HepG2 (cell line): Measurements from ENCODE around the gene MPPE1. TPM values are rescaled to one million over a fixed set of nuclear protein-coding genes. Genes with fewer than 3 reads are reported as not detected.

Experiments used
- ARID4A ChIP-seq: sonication (generic); formaldehyde crosslinking; IDR thresholded peaks from 2 replicates; pipeline ENCODE4 v1.5.0; 2020; ENCODE audit warnings: mild to moderate bottlenecking, missing genetic modification reagents, borderline replicate concordance
- ATF6 ChIP-seq: sonication (generic); formaldehyde crosslinking; conservative IDR thresholded peaks from 2 replicates; pipeline ENCODE4 v1.4.0; 2020; ENCODE audit warnings: missing genetic modification reagents
- ERF ChIP-seq: IDR thresholded peaks from 2 replicates; pipeline ENCODE4 v1.6.1; 2018; ENCODE audit warnings: missing biosample characterization, missing genetic modification reagents
- HNRNPUL1 ChIP-seq: fragments of 200-400 bp; formaldehyde crosslinking; IDR thresholded peaks from 2 replicates; pipeline ENCODE4 v1.6.1; 2017; ENCODE audit warnings: low read depth, mild to moderate bottlenecking, low read length, moderate library complexity
- NAIF1 ChIP-seq: sonication (generic); formaldehyde crosslinking; IDR thresholded peaks from 2 replicates; pipeline ENCODE4 v1.5.0; 2020; ENCODE audit warnings: mild to moderate bottlenecking, missing genetic modification reagents, borderline replicate concordance
- PAWR ChIP-seq: sonication (generic); formaldehyde crosslinking; IDR thresholded peaks from 2 replicates; pipeline ENCODE4 v1.4.0; 2020; ENCODE audit warnings: missing genetic modification reagents, mild to moderate bottlenecking, borderline replicate concordance
- REXO4 ChIP-seq: sonication (generic); formaldehyde crosslinking; IDR thresholded peaks from 2 replicates; pipeline ENCODE4 v1.8.0; 2022; ENCODE audit warnings: missing genetic modification reagents, mild to moderate bottlenecking, borderline replicate concordance
- SATB2 ChIP-seq: sonication (generic); formaldehyde crosslinking; IDR thresholded peaks from 2 replicates; pipeline ENCODE4 v1.5.0; 2020; ENCODE audit warnings: missing genetic modification reagents
- ZNF737 ChIP-seq: sonication (generic); formaldehyde crosslinking; IDR thresholded peaks from 2 replicates; pipeline ENCODE4 v1.5.0; 2020; ENCODE audit warnings: missing genetic modification reagents, mild to moderate bottlenecking, borderline replicate concordance
- polyA plus RNA-seq, 8 experiments: library from polyadenylated mRNA; depleted of rRNA in 3 of 8; stranded (reverse) in 7 of 8; unstranded in 1 of 8; fragments of >200 nt; fragmentation: Illumina TruSeq in 4 of 8; extraction: Trizol in 4 of 8; gene quantifications; 2 replicates each; pipeline versions ENCODE4 v1.2.1 to v1.2.3, GENCODE V29; 2011 to 2016; ENCODE audit warnings: low read depth in 4 of 8, missing spikeins in 1 of 8, mixed read lengths in 1 of 8; ENCODE audit not compliant: insufficient read depth in 1 of 8
- total RNA-seq, 5 experiments: library from RNA; depleted of rRNA; stranded (reverse); fragments of >200 nt; fragmentation: Illumina TruSeq; extraction: Trizol; gene quantifications; 2 replicates each; pipeline ENCODE4 v1.2.3, GENCODE V29; 2016; ENCODE audit warnings: low read depth in 1 of 5
- TF ChIP-seq, protein P1 (sequence below): sonication (generic); formaldehyde crosslinking; IDR thresholded peaks from 2 replicates; pipeline ENCODE4 v1.4.0; 2020; ENCODE audit warnings: missing genetic modification reagents
- TF ChIP-seq, protein P2 (sequence below): sonication (generic); formaldehyde crosslinking; IDR thresholded peaks from 2 replicates; pipeline ENCODE4 v1.9.0; 2021; ENCODE audit warnings: mild to moderate bottlenecking, missing genetic modification reagents

MPPE1 gene
- total and polyA plus RNA-seq, 2 of the 13 experiments (the other 11 are each of a cell fraction or from before 2014, with no cell fraction given), result 9.6 to 11.9 TPM

DNA sequence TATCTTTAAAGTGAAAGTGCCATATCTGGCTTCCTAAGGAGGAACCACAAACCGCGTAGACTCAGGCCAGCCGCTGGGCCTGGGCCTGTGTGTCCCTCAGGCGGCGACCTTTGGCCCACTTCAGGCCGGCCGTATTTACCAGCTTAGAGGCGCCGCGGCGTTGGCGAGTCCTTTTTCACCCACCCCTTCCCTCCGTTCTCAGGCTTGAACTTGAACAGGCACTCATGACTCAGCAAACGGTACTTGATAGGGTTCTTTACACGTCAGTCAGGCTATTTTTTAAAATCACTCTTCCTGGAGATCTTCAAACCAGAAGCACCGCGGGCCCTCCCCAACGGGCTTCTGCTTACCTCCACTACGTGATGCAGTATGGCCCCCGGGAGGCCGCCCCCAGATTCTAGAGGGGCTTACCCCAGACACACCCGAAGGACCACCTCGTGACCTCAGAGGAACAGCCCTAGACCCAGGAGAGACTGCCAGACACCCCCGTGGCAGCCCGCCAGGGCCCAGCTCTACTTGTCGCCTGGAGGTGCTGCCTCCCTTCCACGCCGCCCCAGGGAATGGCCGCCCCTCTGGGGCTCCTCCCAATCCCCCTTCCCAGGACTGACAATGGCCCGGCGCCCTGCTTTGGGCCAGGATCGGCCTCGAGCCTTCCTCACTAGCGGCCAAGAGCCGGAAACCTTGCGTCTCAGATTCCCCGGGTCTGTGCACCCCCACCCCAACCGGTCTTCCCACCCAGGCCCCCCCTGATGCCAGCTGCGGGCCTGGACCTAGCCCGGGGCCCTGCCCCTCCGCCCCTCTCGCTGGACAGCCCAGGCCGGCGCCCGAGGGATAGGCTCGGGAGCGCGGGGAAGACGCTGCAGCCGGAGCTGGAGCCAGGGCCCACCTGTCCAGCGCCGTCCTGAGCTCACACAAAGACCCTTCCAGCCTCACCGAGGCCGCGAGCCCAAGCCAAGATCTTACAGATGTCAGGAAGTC lies 39.4 kb upstream of the MPPE1 start (continued):
- peak; percentile 43; the same call in 1 of the 2 replicates for TF ChIP-seq ARID4A (CRISPR knock-in tag)
- TF ChIP-seq PAWR (CRISPR knock-in tag), result no peak
- no peak for TF ChIP-seq HNRNPUL1
- no peak for TF ChIP-seq ERF (CRISPR knock-in tag)
- TF ChIP-seq ZNF737 (CRISPR knock-in tag), result no peak
- TF ChIP-seq ATF6 (CRISPR knock-in tag), result no peak
- TF ChIP-seq, protein P1, sequence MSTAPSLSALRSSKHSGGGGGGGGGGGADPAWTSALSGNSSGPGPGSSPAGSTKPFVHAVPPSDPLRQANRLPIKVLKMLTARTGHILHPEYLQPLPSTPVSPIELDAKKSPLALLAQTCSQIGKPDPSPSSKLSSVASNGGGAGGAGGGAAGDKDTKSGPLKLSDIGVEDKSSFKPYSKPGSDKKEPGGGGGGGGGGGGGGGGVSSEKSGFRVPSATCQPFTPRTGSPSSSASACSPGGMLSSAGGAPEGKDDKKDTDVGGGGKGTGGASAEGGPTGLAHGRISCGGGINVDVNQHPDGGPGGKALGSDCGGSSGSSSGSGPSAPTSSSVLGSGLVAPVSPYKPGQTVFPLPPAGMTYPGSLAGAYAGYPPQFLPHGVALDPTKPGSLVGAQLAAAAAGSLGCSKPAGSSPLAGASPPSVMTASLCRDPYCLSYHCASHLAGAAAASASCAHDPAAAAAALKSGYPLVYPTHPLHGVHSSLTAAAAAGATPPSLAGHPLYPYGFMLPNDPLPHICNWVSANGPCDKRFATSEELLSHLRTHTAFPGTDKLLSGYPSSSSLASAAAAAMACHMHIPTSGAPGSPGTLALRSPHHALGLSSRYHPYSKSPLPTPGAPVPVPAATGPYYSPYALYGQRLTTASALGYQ (CRISPR knock-in tag), result no peak
- TF ChIP-seq NAIF1 (CRISPR knock-in tag), result no peak
- TF ChIP-seq, protein P2, sequence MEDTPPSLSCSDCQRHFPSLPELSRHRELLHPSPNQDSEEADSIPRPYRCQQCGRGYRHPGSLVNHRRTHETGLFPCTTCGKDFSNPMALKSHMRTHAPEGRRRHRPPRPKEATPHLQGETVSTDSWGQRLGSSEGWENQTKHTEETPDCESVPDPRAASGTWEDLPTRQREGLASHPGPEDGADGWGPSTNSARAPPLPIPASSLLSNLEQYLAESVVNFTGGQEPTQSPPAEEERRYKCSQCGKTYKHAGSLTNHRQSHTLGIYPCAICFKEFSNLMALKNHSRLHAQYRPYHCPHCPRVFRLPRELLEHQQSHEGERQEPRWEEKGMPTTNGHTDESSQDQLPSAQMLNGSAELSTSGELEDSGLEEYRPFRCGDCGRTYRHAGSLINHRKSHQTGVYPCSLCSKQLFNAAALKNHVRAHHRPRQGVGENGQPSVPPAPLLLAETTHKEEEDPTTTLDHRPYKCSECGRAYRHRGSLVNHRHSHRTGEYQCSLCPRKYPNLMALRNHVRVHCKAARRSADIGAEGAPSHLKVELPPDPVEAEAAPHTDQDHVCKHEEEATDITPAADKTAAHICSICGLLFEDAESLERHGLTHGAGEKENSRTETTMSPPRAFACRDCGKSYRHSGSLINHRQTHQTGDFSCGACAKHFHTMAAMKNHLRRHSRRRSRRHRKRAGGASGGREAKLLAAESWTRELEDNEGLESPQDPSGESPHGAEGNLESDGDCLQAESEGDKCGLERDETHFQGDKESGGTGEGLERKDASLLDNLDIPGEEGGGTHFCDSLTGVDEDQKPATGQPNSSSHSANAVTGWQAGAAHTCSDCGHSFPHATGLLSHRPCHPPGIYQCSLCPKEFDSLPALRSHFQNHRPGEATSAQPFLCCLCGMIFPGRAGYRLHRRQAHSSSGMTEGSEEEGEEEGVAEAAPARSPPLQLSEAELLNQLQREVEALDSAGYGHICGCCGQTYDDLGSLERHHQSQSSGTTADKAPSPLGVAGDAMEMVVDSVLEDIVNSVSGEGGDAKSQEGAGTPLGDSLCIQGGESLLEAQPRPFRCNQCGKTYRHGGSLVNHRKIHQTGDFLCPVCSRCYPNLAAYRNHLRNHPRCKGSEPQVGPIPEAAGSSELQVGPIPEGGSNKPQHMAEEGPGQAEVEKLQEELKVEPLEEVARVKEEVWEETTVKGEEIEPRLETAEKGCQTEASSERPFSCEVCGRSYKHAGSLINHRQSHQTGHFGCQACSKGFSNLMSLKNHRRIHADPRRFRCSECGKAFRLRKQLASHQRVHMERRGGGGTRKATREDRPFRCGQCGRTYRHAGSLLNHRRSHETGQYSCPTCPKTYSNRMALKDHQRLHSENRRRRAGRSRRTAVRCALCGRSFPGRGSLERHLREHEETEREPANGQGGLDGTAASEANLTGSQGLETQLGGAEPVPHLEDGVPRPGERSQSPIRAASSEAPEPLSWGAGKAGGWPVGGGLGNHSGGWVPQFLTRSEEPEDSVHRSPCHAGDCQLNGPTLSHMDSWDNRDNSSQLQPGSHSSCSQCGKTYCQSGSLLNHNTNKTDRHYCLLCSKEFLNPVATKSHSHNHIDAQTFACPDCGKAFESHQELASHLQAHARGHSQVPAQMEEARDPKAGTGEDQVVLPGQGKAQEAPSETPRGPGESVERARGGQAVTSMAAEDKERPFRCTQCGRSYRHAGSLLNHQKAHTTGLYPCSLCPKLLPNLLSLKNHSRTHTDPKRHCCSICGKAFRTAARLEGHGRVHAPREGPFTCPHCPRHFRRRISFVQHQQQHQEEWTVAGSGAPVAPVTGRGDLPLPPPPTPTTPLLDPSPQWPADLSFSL (CRISPR knock-in tag), result peak; percentile 23; the same call in 1 of the 2 replicates
- TF ChIP-seq SATB2, result no peak
- no peak for TF ChIP-seq REXO4 (CRISPR knock-in tag)
